GM18520 (cell line): ENCODE results near the gene DAB2.
"Not testable (repeated sequence)": the region's sequence is repeated elsewhere in the genome, so short reads cannot be mapped to it uniquely, and the experiment has no call there.

Experiments used
- ATAC-seq: cut with Tn5 transposase; IDR thresholded peaks from one replicate; pipeline ENCODE4 v1.9.1; 2021; ENCODE audit not compliant: unreplicated experiment

Gene DAB2

DNA sequence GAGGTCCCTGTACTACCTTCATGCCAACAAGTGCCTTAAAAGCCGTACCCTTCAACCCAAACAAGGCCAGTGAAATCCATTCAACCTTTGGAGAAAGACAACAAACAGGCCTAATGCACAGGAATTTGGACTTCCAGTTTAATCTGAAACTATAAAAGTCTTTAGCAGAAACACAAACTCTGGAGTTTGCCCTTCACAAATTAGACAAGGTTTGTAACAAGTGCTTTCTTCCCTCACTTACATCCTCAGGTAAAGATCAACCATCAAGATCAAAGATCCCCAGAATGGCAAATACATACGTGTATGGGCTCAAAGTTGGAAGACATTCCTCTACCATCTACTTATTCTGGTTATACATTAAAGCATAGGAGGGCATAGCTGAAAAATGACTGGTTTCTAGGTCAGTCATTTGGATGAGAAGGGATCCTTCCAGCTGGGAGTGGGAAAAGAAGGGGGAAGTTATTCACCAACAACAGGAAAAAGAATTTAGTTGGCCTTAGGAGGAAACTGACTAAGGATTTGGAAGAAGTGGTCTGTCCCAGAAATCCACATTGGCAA is 2.0 kb downstream of the DAB2 start:
- ATAC-seq = no peak

DNA sequence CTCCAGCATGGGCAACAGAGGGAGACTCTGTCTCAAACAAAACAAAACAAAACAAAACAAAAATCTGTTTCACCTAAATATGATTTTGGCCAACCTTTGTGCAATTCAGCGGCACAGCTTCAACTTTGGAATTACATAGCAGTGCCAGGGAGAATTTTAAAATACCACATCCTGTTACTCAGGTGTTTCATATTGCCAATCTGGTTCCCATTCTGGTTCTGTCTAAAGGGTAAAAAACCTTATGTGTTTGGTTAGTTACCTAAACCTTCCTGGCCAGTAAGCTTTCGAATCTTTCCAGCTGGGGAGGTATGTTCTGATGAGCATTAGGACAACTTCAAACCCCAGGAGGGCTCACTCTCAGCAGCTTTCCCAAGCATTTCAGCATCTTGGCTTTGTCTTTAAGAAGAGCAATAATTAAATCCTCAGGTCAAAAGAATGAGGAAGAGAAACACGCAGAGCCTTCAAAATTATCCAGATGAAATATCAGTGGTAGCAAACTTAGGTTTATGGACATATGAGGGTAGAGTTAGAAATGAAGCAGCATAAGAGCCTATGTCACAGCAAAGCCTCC is 2.7 kb downstream of the DAB2 start:
- no peak for ATAC-seq

DNA sequence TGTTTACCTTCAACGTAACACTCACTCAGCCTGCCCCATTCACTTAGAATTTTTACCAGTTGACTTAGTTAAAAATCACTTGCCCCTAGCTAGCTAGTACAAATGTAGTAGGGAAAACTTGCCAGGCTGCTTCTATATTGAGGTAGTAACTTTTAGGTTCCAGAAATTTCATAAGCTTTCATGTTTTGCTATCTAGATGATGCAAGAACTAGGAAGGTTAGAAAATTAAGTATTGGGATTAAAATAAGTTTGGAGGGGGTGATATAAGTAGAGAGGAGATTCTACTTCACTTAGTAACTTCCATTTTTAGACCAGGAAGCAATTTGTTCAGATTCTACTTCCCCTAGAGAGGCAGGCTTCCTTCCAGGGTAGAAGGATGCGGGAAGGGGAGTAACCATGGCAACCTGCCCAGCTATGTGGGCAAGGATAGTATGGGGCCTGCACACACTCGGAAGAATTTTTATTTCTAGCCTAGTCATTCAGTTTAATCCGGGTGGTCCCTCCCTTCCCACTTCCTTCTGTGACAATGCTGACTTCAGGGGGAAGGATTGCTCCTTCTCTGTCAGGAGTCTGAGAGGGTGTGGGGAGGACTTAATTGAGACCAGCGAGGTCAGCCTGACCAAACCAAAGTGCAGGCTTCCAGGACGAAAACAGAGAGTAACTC is 4.2 kb downstream of the DAB2 start:
- ATAC-seq = no peak

DNA sequence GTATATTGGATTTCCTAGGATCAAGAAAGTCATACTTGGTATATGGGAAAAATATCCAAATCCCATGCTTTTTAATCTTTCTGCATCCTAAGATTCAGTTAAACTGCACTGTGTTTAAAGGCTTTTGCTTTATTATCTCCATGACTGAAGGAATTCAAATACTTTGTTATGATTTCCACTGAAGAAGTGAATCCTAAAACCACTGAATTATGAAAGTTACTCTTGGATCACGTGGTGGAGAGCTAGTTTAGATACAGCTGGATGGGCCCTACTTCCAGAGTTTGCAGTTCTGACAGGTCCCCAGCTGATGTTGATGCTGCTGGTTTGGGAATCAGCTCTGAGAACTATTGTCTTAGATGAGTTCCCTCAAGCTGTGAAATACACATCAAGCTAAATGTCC is 5.0 kb downstream of the DAB2 start:
- ATAC-seq = no peak

DNA sequence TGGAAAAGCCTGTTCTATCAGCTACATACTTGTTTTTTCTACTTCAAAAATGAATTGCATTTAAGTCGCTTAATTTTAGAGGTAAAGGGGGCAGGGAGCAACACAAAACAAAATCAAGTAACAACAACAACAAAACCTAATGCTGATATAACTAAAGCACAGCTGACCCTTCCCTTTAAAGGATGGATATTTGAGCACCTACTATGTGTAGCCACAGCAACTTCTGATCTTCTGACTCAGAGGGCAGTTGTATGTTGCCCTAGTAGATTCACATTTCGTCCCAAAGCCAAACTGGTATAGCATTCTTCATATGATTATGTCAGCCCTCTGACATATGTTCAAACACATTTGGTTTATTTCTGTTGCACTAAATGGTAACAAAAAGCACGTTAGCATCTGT is 6.8 kb downstream of the DAB2 start:
- no peak for ATAC-seq

DNA sequence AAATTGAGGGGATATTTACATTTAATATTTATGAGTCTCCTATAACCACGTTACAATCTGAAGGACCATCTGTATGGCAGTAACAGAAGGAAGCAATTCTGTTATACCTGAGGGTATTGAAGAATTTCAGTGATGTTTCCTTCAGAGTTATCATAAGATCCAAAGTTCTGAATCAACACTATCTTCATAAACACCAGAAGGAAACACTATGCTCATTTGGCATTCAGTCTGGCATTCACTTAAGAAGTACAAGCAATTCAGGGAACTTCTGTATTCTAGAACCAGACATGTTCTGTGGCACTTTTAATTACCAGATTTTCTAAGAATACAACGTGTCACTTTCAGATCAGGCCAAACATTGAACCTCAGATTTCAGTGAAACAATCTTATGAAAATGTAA is 9.6 kb downstream of the DAB2 start:
- no peak for ATAC-seq

DNA sequence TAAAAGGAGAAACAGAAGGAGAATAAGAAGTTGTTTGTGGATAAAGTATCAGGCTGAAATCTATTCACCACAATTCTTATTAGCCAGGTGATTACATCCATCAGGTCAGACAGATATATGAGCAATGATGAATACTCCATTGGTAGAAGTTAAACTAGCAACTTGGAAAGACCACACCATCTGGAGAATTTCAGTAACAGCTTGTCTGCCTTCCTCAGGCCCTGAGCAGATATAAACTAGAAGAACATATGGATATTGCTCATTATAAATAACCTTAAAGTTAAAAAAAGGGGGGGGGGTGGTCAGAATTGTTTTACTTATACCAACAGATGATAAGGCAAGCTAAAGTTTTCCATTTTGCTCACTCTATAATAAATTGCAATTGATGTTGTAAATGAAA is 10.4 kb downstream of the DAB2 start:
- ATAC-seq = no peak

DNA sequence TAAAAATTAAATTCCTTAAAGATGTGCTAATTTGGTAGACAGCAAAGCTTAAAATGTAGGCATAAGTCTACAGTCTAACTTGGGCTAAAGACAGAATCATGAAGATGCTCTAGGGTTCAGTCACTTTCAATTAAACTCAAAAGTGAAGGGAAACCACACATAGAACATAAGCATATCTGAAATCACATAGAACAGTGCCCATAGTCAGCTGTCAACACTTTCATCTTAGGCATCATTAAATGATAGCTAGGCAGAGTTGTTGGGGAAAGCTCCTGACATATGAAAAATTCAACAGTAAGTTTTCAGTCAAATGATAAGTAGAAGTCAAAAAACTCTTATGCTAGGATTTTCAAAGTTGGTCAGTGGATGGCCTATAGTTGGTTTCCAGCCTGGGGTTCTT is 11.0 kb downstream of the DAB2 start:
- ATAC-seq = no peak

DNA sequence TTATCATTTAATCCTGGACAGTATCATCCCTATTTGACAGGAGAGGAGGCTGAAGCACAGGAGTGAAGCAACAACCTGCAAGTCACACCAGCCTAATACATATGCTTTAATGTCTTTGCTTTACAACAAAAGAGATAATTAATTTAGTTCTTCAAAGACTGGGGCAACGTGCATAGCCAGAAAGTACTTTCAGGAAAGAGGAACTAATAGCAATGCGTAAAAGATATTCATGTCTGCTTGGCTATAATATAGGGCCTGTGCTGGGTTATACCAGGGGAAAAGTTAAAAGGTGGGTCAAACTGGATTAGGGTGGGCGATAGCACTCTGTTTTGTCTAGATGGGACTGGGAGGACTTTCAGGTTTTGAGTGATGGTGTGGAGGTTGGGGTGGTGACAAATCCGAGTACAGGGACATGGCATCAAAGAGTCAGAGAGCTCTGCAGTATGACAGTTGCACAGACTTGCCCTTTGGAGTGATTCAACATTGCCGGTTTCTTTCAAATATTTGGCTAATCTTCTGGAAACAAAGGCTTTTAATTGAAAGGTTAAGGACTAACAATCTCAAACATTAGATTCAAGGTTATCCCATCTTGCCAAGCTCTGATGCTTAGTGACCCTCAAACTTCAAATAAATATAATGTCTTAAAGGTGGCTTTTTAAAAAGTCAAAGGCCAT is 11.9 kb downstream of the DAB2 start:
- no peak for ATAC-seq

DNA sequence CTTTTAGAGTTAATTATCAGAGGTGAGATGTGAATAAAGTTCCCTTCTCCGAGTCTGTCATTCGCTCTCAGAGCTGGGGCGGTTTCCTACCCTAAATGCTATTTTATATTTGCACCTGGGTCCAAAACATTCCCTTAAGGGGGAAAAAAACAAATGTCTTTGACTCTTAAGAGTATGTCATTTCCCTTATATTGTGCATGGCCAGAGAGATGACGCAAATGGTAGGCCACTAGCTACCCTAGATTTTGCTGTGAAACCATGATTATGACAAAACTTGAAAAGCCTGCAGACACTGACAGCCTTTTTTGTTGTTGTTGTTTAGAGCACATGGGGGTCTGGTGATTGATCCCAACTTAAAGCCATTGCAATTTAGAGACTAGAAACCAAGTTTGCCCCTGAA is 12.8 kb downstream of the DAB2 start:
- ATAC-seq = no peak

DNA sequence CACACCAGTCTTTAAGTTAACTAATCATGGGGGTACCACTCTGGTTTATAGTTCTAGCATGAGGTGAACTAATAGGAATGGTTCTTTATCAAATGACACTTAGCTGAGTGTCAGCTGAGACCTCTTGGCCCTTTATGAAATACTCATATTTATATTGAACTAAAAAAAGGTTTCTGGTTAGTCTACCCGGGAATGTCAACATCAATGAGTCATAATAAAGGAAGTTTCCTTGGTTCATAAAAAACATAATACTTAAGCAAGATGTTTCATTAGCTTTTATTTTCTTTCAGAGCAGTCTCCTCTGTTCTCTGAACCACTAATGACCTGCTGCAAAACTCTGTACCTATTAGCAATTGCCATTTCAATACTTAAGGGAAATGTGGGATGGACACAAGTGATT is 13.7 kb downstream of the DAB2 start:
- no peak for ATAC-seq

DNA sequence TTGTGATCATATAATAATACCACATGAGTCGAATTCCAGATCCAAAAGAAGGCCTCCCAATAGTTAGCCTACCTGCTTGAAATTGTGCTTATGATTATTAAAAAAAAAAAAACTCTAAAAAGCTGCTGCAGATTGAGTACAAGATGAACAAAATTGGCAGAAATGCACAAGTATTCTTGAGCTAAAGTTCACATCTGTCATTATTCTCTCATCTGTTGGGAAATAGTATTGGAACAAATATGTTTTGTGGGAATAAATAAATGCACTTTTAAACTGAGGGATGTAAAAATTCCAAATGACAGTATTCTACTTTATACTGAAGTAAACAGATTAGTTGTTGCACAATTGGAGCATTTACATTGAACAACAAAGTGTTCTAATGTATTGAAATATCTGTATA is 15.7 kb downstream of the DAB2 start:
- no peak for ATAC-seq

DNA sequence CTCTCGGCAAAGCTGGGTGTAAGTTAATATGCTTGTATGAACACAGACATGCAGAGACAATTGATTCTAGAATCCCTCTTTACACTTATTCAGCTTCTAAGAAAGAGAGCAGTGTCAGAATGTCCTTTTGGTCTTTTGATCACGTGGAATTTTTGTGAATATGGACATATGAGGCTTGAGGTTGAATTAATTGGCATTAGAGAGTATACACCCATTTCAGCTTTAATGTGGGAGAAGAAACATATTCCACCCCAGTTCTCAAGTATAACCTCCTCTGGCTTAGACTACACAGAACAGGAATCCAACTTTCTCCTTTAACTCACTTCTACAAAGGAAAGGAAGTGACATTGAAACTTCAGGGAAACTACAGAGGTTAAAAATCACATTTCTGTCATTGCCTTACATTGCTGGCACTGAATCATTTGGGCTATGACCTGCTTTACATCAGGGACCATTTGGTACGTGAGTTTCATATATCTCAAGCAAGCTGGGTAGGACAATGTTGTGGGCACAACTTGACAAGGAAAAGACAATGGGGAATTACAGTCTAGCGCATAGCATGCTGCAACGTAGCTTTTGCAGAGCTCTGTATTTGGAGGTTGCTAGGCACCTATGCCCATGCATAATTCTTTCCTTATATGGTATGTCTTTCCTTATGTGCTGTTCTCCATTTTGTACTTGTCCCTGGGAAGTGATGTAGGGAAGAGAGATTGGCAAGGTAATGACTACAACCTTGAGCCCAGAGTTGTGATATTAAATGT is 19.5 kb downstream of the DAB2 start:
- no peak for ATAC-seq

DNA sequence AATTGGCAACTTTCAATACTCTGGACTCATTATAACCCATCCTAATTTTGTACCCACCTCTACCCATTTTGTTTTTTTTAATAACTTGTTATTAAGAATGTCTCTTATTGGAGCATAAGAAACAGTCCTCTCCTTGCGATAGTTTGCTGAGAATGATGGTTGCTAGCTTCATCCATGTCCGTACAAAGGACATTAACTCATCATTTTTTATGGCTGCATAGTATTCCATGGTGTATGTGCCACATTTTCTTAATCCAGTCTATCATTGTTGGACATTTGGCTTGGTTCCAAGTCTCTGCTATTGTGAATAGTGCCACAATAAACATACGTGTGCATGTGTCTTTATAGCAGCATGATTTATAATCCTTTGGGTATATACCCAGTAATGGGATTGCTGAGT is 21.0 kb downstream of the DAB2 start:
- ATAC-seq = not testable (repeated sequence)

DNA sequence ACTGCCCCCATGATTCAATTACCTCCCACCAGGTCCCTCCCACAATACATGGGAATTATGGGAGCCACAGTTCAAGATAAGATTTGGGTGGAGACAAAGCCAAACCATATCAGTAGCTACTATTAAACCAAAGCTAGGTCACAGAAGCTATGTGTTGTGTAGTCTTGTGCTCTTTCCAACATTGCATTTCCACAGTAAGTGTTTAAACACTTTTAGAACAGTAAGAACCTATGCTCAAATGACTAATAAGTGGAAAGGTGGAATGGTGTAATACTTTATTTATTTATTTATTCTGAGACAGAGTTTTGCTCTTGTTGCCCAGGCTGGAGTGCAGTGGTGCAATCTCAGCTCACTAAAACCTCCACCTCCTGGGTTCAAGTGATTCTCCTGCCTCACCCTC is 22.6 kb downstream of the DAB2 start:
- ATAC-seq = not testable (repeated sequence)

DNA sequence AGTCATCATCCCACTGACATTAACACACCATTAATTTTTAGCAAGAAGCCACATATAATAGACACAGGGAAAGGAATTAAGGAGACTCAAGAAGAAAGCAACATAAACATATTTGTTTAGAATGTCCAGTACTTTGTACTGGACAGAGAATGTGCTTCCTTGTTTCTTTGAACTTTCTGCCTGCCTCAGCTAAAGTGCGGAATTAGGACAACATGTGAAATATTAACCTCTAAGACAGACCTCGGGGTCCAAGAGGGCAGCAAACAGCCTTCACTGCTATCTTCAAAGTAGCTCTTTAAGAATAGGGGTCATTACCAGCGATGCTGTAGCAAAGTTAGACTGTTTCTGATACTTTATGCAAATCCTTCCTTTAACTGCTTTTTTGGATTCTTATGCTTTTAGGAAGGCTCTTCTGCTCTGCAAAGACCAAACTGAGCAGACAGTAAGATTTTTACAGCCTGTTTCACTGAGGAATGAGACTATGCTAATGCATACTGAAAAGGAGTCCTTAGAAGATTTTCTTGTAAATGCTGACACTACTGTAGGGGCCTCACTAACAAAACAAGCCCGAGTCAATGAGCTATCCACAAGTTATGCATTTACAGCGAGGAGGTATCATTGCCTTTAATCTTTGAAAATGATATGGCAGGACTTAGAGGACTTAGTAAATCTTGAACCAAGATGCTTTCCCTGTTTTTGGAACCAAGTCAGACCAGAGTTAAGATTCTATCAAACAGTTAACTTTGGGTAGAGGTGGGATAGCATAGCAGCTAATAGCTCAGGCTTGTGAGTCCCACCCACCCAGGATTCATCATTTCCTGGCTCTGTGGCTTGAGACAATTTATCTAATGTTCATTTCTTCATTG is 23.8 kb downstream of the DAB2 start:
- ATAC-seq = no peak

DNA sequence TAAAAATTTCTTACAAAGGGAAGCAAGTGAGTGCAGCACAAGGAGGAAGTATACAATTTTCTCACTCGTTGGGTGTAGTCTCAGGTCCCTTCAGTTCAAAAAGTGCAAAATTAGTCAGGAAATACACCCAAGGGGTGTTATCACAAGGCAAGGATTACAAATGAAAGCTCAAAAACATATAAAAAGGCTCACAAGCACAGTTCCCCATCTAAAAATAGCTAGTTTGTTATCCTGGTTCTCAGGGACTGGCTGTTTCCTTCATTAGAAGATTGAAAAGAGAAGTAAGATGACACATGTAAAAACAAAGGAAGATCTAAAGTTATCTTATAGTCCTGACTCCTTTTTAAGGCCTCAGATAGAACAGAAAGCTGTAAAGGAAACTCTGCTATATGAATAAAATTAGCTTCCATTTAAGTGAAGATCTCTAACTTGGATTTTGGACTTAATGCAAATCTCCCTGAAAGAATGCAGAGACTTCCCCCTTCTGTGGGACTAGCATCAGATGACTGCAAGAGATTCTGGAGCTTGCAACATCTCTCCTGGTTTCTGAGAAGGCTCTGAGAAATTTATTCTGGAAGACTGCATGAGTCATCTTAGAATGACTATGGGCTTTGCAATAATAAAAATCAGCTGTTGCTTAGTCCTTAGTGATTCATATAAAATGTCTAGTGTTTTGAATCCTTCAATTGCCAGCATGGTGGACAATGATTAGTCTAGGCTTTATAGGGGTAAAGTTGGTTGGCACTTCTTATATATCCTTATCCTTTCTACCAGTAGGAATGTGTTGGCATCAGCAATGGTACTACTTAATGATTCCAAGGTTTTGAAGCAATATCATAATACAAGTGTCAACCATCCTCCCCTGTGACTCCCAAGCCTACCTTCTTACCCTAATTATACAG is 25.4 kb downstream of the DAB2 start:
- no peak for ATAC-seq

DNA sequence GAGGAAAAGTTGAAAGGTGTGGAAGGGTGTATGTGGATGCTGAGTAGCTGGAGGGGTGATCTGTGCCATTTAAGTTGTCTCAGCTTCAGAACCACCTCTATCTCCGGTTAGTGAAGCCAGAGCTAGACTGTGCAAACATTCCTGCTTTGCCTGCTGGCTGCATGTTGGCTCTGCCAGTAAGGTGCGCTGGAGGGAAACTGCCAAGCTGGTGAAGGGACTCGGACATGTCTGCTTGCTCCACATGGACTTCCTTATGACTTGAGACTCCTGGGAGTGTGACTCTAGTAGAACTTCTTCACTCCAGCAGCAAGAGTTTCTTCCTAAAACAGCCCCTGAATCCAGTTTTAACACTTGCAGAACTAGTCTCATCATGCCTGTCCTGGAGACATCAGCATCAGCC is 27.9 kb downstream of the DAB2 start:
- no peak for ATAC-seq

DNA sequence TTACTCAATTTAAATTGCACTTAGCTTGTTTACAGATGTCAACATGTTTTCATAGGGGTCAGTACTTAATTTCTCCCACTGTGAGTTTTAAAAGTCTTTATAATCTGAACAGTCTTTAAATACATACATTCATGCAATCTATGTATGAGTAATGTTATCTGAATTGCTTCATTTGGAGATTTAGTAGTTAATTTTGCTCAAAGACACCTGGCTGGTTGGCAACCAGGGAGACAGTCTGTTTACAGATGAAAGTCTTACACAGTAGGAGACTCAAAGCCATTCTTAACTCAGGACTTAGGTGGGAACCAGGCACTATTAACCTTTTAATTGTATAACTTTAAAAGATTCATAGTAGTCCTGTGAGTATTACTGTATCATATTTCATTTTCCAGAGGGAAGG is 29.3 kb downstream of the DAB2 start:
- ATAC-seq = no peak

DNA sequence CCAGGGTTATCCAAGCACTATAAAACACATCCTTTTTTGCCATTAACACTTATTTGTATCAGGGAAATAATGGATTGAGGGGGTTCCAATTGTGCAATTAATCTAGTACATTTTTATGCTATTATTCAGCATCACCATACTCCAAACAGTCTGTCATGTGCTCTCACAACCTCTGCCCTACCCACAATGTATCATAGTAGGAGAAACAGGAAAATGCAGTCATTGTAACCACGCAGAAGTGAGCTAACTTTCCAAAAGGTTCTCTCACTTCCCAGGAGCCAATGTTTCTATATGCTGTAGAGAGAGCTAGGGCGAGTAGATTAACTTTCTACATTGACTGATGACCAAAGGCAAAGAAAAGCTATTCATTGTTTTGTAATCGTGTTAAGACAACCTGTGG is 29.8 kb downstream of the DAB2 start:
- ATAC-seq = no peak
